ENCODE results near the gene TBXAS1. TPM values are rescaled to one million over a fixed set of nuclear protein-coding genes. Genes with fewer than 3 reads are reported as not detected.

TBXAS1 gene
- total and polyA plus RNA-seq, 2 donors (not counting 3 experiments of a cell fraction or from before 2014, with no cell fraction given): 2.1 to 4.3 TPM

GRCh38 chr7:139823959-139824521 lies 5.0 kb upstream of the TBXAS1 start:
- H3K36me3 ChIP-seq (ENCODE audit: control insufficient read depth in 2 of 2, extremely low read depth in 1 of 2, insufficient read depth in 2 of 2, low read length in 2 of 2): no peaks in the 10 kb centered on the region
- no peaks in the 10 kb centered on the region for H4K20me1 ChIP-seq (replicated peaks; ENCODE audit: control insufficient read depth, extremely low read depth, insufficient read depth, low read length)
- POLR2A ChIA-PET: no interaction called here
- H3K4me3 ChIP-seq (replicated peaks in 1 of 3; ENCODE audit: insufficient read depth in 1 of 3, low read depth in 1 of 3, low read length in 3 of 3): no peak overlapping the region
- intact Hi-C loops (cut with micrococcal nuclease): no loop called here
- no peaks in the 10 kb centered on the region for H3K9me1 ChIP-seq (replicated peaks; ENCODE audit: control insufficient read depth, extremely low read depth, insufficient read depth, low read length)
- dilution Hi-C loops (cut with MboI; ENCODE audit: extremely low pct_ligation_motif_present, low sequenced_read_pairs): no loop called here
- CTCF ChIA-PET: no interaction called here
- no peaks in the 10 kb centered on the region for H3K9me3 ChIP-seq (replicated peaks; ENCODE audit: control insufficient read depth, insufficient read depth, low read length)
- TF ChIP-seq POLR2AphosphoS5 (IDR thresholded peaks at IDR 0.05; ENCODE audit: insufficient read depth, low read depth, low read length) (no peak), JUN (IDR thresholded peaks at IDR 0.05; ENCODE audit: borderline replicate concordance, insufficient read depth, insufficient read length, low read depth) (no peak), MYC (IDR thresholded peaks at IDR 0.05; ENCODE audit: low read depth, low read length) (no peak), MAX (IDR thresholded peaks at IDR 0.05; ENCODE audit: insufficient read depth, insufficient read length) (no peak), GATA2 (IDR thresholded peaks at IDR 0.05; ENCODE audit: insufficient read depth, insufficient read length, low read depth, low read length) (no peak), FOS (IDR thresholded peaks at IDR 0.05; ENCODE audit: borderline replicate concordance, insufficient read depth, low read length) (no peak), EZH2 (IDR thresholded peaks at IDR 0.05; ENCODE audit: borderline replicate concordance, low read depth, low read length, severe bottlenecking) (no peak), POLR2A (IDR thresholded peaks at IDR 0.05; ENCODE audit: low read depth, low read length) (no peak), CTCF (IDR thresholded peaks at IDR 0.05; ENCODE audit: extremely low read depth in 1 of 2, insufficient read depth in 1 of 2, low read depth in 1 of 2, low read length in 2 of 2) (no peak)
- no peak for FAIRE-seq
- peaks cover 6 to 19% of the 10 kb centered on the region in 2 experiments for H3K27me3 ChIP-seq (ENCODE audit: control insufficient read depth in 2 of 2, insufficient read depth in 2 of 2, low read length in 2 of 2)
- no peak overlapping the region for H3K27ac ChIP-seq (ENCODE audit: insufficient read depth, low read depth, low read length)
- no peak overlapping the region for H3K9ac ChIP-seq (replicated peaks; ENCODE audit: extremely low read depth, insufficient read depth, low read length)
- no TSS peak for BruUV-seq (replicated peaks)
- H3K4me2 ChIP-seq (ENCODE audit: insufficient read depth, low read length): no peak overlapping the region
- DNase-seq (ENCODE audit: low read depth, low spot score): no peak
- no peak overlapping the region for H2AFZ ChIP-seq (ENCODE audit: low read depth, low read length)
- no peaks in the 10 kb centered on the region for H3K79me2 ChIP-seq (ENCODE audit: control insufficient read depth, insufficient read depth, low read length)
- H3K4me1 ChIP-seq (ENCODE audit: control insufficient read depth, extremely low read depth, insufficient read depth, low read length): peaks cover 5% of the 10 kb centered on the region
